ENCODE measurements around the gene TRMT6. TPM values are rescaled to one million over a fixed set of nuclear protein-coding genes. Genes with fewer than 3 reads are reported as not detected.

TRMT6 gene
- total RNA-seq, 1 donor from 2014 or later = 15.8 TPM

DNA sequence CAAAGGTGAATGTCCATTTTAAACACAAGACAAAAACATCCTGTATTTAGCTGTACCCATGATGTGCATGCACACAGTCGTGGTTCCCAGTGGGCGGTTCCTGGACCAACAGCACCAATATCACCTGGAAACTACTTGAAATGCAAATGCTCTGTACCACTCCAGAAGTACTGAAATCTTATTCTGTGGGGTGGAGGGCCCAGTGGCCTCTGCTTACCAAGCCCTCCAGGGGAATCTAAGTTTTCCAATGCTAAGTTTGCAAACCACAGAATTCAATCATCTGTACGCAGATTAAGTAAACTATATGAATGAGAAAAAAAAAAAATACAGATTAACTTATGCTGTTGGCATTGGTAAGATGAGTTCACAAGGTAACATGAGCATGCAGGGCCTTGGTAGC lies 14.1 kb downstream of the TRMT6 start:
- Mint-ChIP-seq H3K9me3 (ENCODE audit: low read depth) (no peaks in the 10 kb centered on the region), H3K36me3 (ENCODE audit: insufficient read depth) (peaks cover 2% of the 10 kb centered on the region), H3K4me3 (ENCODE audit: low read depth) (no peak overlapping the region), H3K27me3 (no peaks in the 10 kb centered on the region), H3K27ac (no peak overlapping the region), H3K4me1 (ENCODE audit: low read depth) (no peaks in the 10 kb centered on the region)
- no peak for DNase-seq (ENCODE audit: low spot score, unreplicated experiment)
- TF ChIP-seq, protein P1, sequence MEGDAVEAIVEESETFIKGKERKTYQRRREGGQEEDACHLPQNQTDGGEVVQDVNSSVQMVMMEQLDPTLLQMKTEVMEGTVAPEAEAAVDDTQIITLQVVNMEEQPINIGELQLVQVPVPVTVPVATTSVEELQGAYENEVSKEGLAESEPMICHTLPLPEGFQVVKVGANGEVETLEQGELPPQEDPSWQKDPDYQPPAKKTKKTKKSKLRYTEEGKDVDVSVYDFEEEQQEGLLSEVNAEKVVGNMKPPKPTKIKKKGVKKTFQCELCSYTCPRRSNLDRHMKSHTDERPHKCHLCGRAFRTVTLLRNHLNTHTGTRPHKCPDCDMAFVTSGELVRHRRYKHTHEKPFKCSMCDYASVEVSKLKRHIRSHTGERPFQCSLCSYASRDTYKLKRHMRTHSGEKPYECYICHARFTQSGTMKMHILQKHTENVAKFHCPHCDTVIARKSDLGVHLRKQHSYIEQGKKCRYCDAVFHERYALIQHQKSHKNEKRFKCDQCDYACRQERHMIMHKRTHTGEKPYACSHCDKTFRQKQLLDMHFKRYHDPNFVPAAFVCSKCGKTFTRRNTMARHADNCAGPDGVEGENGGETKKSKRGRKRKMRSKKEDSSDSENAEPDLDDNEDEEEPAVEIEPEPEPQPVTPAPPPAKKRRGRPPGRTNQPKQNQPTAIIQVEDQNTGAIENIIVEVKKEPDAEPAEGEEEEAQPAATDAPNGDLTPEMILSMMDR (IDR thresholded peaks at IDR 0.05; ENCODE audit: unreplicated experiment) = no peak

DNA sequence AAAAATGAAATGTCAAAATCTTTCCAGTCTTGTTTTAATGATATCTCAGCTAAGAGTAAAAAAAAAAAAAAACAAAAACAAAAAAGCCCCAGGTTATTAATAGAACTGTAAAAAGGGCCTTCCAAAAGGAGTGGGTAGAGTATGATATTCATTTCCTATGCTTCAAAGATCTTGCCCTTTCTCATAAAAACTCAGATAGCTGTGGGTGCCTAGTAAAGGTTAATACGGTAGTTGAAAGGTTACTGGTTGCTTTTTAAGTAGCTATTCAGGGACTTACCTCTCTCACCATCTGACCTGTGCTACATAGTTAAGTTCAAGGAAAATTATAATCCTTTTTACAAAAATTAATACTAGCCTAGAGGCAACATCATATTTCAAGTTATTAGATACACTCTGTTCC lies 14.9 kb downstream of the TRMT6 start:
- no peak for DNase-seq (ENCODE audit: low spot score, unreplicated experiment)
- TF ChIP-seq, protein P1 (IDR thresholded peaks at IDR 0.05; ENCODE audit: unreplicated experiment) = no peak
- H3K4me1 Mint-ChIP-seq (ENCODE audit: low read depth) = no peaks in the 10 kb centered on the region
- no peak overlapping the region for H3K4me3 Mint-ChIP-seq (ENCODE audit: low read depth)
- peaks cover 2% of the 10 kb centered on the region for H3K27me3 Mint-ChIP-seq
- peaks cover 2% of the 10 kb centered on the region for H3K36me3 Mint-ChIP-seq (ENCODE audit: insufficient read depth)
- H3K27ac Mint-ChIP-seq = no peak overlapping the region
- no peaks in the 10 kb centered on the region for H3K9me3 Mint-ChIP-seq (ENCODE audit: low read depth)

DNA sequence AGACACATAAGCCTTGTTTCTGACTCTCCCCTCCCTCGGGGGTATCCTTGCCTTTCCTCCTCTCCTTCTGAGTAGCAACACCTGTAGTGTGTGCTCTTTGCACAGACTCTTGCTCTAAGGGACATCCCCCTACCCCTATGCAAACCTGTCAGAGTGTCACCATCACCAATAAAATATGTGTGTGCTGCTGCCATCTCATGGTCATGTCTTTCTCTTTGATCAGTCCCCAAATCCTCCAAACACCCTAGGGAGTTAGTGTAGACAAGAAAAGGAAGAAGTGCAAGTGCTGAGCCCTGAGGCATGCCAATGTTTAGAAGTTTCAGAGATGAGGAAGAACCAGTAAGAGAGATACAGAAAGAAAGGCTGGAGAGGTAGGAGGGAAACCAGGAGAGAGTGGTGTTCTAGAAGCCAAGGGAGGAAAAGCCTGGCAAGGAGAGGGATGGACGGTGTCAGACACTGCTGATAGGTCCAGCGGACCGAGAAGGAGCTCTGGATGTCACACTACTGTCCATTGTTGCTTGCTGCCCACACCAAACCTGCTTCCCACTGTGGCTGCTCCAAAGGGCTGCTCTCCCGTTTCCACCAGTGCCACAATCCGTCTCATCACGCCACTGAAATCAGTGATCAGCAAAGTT lies 16.4 kb downstream of the TRMT6 start:
- DNase-seq (ENCODE audit: low spot score, unreplicated experiment) = no peak
- H3K27ac Mint-ChIP-seq = no peak overlapping the region
- H3K27me3 Mint-ChIP-seq = peaks cover 2% of the 10 kb centered on the region
- TF ChIP-seq, protein P1 (IDR thresholded peaks at IDR 0.05; ENCODE audit: unreplicated experiment) = peak; percentile 12
- H3K36me3 Mint-ChIP-seq (ENCODE audit: insufficient read depth) = no peaks in the 10 kb centered on the region
- H3K4me3 Mint-ChIP-seq (ENCODE audit: low read depth) = no peak overlapping the region
- H3K9me3 Mint-ChIP-seq (ENCODE audit: low read depth) = no peaks in the 10 kb centered on the region
- no peaks in the 10 kb centered on the region for H3K4me1 Mint-ChIP-seq (ENCODE audit: low read depth)

DNA sequence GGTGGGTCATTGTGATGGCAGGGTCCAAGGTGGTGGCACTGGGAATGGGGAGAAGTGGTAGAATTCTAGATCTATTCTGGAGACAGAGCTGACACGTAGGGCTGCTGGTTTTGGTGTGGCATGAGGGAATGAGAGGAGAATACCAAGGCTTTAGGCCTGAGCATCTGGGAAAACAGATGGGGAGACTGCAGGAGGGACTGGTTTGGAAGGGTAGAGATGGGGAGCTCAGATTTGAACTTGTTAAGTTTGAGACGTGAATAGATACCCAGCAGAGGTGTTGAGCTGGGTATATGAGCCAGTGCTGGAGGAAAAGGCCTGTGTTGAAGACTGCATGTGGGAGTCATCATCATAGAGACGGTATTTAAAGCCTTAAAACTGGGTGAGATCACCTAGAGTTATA lies 17.5 kb downstream of the TRMT6 start:
- no peak overlapping the region for H3K4me3 Mint-ChIP-seq (ENCODE audit: low read depth)
- TF ChIP-seq, protein P1 (IDR thresholded peaks at IDR 0.05; ENCODE audit: unreplicated experiment) = no peak
- no peaks in the 10 kb centered on the region for H3K36me3 Mint-ChIP-seq (ENCODE audit: insufficient read depth)
- no peak for DNase-seq (ENCODE audit: low spot score, unreplicated experiment)
- no peaks in the 10 kb centered on the region for H3K4me1 Mint-ChIP-seq (ENCODE audit: low read depth)
- H3K9me3 Mint-ChIP-seq (ENCODE audit: low read depth) = no peaks in the 10 kb centered on the region
- H3K27ac Mint-ChIP-seq = no peak overlapping the region
- peaks cover 5% of the 10 kb centered on the region for H3K27me3 Mint-ChIP-seq

DNA sequence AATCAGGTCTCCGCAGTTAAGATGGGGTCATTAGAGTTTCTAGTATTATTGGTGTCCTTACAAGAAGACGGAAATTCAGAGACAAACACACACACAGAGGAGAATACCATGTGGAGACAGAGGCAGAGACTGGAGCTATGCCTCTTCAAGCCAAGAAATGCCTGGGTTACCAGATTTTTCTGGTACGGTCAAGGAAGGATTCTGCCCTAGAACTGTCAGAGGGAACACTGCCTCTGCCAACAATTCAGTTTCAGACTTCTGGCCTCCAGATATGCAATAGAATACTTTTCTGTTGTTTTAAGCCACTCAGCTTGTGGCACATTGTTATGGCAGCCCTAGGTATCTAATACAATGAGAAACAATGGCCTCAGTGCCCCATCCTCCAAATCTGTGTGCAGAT lies 18.9 kb downstream of the TRMT6 start:
- Mint-ChIP-seq H3K27me3 (peaks cover 5% of the 10 kb centered on the region), H3K4me3 (ENCODE audit: low read depth) (no peak overlapping the region), H3K4me1 (ENCODE audit: low read depth) (no peaks in the 10 kb centered on the region), H3K36me3 (ENCODE audit: insufficient read depth) (no peaks in the 10 kb centered on the region), H3K27ac (no peak overlapping the region), H3K9me3 (ENCODE audit: low read depth) (no peaks in the 10 kb centered on the region)
- DNase-seq (ENCODE audit: low spot score, unreplicated experiment) = no peak
- TF ChIP-seq, protein P1 (IDR thresholded peaks at IDR 0.05; ENCODE audit: unreplicated experiment) = no peak

Measured in progenitor cell of endocrine pancreas (in vitro differentiated cells).